NCI-H1417 treated with DMSO at 0.1 percent for 48 hours (cell line): ENCODE data around the gene PITPNM1.
"Not testable (repeated sequence)": the region's sequence is repeated elsewhere in the genome, so short reads cannot be mapped to it uniquely, and the experiment has no call there.

Experiments used
- DNase-seq: peaks from one replicate; lab custom pipeline; 2025; lab: John Stamatoyannopoulos, UW

PITPNM1 gene

DNA sequence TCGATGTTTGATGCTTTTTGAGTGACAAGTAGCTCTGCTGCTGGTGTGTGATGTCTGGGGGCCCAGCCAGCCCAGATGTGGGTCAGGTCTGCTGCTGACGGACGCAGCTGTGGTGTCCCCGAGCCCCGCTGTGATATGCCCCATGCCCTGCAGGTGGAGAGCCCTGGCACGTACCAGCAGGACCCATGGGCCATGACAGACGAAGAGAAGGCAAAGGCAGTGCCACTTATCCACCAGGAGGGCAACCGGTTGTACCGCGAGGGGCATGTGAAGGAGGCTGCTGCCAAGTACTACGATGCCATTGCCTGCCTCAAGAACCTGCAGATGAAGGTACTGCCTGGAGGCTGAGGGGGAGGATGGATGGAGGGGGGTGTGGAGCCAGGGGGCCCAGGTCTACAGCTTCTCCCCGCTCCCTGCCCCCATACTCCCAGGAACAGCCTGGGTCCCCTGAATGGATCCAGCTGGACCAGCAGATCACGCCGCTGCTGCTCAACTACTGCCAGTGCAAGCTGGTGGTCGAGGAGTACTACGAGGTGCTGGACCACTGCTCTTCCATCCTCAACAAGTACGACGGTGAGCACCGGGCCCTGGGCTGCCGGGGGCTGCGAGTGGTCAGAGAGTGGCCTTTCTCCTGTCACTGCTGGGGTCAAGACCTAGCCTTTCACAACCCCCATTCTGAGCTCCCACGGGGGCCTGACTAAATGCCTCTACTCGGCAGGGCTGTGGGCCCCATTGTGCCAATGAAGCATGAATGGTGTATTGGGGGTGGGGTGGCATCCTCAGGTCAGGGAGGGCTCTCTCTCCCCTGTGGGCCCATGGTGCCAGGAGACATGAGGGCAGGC, 15.1 kb downstream of the PITPNM1 start:
- DNase-seq: no peak

DNA sequence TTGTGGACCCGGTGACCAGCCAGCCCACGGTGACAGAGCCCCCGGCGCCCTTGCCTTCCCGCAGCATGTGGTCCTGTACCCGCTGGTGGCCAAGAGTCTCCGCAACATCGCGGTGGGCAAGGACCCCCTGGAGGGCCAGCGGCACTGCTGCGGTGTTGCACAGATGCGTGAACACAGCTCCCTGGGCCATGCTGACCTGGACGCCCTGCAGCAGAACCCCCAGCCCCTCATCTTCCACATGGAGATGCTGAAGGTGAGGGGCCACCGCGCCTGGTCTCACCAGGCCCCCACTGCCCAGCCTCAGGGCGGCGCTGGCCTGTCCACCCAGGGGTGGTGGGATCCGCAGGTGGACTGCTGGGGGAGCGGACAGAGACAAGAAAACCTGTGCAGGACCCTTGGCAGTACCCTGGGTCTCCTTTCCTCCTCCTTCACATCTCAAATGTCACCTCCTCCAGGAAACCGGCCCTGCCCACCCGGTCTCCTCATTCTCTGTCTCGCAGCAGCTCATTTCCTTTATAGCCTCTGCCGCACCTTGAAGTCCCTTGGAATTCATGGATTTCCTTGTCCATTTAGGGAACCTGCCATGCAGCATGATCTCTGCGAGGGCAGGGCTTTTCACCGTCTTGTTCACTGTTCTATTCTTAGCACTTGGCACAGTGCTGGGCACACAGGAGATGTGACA, 15.8 kb downstream of the PITPNM1 start:
- DNase-seq: no peak

DNA sequence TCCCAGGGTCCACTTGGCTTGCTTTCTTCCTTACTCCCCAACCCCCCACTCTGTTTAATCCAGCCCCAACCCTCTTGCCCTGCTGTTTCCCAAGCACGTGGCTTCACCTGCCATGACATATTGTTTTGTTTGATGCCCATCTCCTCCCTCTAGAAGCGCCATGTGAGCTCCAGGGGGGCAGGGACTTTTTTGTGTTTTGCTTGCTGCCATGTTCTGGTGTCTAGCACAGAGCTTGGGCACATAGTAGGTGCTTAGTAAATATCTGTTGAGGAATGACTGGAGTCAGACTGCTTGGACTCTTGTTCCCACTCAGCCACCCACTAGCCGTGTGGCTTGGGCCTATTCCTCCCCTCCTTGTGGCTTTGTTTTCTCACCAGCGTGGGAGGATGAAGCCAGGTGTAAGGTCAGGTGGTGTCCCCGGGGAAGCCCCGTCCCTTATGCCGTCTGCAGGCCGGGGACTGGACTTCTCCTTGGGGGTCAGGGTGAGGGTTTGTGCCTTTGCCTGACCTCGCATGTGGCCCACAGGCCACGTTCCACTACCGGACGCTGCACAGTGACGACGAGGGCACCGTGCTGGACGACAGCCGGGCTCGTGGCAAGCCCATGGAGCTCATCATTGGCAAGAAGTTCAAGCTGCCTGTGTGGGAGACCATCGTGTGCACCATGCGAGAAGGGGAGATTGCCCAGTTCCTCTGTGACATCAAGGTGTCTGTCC, 18.5 kb downstream of the PITPNM1 start:
- DNase-seq: no peak

GRCh38 chr11:67485873-67486361, 19.2 kb downstream of the PITPNM1 start:
- DNase-seq: not testable (repeated sequence)

- no peak for DNase-seq
Observed at GRCh38 chr11:67484847-67485311, 20.3 kb downstream of the PITPNM1 start.

DNA sequence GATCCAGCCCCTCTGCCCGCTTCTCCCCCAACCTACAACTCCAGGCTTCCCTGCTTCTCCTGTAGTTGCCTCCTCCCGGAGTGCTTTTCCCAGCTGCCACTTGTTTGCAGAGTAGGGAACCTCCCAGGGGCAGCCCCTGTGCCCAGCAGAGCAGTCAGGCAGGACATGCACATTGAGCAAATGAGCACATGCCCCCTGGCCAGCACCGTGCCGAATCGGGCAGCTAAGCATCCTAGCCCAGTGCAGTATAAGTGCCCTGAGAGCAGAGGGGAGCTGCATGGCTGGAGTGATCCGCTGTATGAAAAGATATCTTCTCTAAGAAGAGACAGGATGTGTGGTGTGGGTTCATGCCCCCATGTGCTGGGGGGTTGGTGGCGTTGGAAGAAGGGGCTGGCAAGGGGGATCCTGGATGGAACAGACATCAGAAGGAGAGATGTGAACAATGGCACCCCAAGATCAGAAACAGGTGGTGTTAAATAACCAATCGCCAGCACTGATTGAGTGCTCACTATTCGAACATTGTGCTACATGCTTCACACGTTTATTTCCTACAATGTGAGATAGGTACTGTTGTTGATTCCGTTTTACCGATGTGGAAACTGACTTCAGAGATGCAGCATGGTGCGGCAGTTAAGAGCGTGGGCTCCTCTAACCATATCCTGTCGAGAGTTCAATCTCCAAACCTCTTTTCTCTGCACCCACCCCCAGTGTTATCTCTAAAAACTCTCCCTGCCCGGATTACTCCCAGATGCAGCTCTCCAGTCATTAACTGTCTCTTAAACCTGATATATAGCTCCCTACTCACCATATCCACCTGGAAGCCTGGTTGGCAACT, 21.1 kb downstream of the PITPNM1 start:
- DNase-seq: no peak

GRCh38 chr11:67482827-67483798, 22.1 kb downstream of the PITPNM1 start, which contains the start of gene AIP:
AIP (plus strand) TSS chr11:67483026; CDS start chr11:67483159, 133 bp downstream.
- DNase-seq: peak; percentile 95

DNA sequence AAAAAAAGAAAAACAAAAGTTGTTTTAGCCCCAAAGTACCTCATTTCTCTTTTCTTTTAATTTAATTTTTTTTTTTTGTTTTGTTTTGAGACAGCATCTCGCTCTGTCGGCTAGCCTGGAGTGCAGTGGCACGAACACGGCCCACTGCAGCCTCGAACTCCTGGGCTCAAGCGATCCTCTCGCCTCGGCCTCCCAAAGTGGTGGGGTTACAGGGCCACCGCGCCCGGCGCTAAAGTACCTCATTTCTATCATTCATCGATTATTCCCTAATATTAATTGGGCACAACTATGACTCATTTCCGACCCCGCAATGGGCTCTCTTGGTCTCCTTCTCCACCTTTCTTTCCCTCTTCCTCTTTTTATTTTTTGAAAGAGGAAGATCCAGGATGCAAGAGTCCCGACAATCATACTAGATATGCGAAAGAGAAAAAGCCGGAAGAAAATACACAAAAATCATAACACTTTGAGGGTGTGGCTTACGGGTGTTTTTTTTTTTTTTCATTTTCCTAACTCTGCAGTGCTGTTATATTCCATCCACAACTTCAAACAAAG, 22.8 kb downstream of the PITPNM1 start:
- DNase-seq: no peak

DNA sequence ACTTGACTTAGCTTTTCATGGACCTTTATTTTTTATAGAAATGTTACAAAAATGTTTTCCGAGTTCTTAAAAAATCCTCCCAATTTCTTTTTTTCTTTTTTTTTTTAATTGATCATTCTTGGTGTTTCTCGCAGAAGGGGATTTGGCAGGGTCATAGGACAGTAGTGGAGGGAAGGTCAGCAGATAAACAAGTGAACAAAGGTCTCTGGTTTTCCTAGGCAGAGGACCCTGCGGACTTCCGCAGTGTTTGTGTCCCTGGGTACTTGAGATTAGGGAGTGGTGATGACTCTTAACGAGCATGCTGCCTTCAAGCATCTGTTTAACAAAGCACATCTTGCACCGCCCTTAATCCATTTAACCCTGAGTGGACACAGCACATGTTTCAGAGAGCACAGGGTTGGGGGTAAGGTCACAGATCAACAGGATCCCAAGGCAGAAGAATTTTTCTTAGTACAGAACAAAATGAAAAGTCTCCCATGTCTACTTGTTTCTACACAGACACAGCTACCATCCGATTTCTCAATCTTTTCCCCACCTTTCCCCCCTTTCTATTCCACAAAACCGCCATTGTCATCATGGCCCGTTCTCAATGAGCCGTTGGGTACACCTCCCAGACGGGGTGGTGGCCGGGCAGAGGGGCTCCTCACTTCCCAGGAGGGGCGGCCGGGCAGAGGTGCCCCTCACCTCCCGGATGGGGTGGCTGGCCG, 27.7 kb downstream of the PITPNM1 start:
- not testable (repeated sequence) for DNase-seq

GRCh38 chr11:67476692-67477091, 28.5 kb downstream of the PITPNM1 start:
- DNase-seq: not testable (repeated sequence)

DNA sequence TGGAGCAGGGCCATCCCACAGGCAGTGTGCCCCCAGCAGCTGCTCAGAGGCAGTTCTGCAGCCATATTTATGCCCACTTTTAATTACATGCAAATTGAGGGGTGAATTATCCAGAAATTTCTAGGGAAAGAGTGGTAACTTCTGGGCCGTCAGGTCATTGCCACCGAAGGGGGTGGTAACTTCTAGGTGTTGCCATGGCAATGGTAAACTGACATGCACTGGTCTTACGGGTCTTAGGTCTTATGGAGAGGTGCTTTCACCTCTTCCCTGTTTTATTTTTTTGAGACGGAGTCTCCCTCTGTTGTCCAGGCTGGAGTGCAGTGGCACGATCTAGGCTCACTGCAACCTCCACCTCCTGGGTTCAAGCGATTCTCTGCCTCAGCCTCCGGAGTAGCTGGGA, 32.3 kb downstream of the PITPNM1 start:
- no peak for DNase-seq

DNA sequence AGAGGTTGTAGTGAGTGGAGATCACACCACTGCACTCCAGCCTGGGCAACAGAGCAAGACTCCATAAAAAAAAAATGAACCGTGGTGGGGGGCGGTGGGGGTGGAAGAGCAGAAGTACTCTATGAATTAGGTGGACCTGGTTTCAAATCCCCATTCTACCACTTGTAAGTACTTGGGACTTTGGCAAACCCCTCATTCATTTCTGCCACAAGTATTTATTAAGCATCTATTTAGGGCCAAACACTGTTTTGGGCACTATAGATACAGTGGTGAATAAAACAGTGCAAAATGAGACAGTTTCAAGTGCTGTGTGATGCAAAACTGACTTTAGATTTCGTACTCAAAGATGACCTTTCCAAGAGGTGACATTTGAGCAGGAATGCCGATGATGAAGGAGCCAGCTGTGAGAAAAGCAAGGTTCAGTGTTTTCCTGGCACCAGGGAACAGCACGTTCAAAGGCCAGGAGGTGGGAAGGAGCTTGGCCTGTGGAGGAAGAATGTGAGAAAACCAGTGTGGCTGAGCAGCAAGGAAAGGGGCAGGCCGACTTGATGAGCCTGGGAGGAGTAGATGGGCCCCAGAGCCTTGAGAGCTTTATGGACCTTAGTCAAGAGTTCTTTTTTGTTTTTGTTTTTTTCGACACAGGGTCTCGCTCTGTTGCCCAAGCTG, 34.7 kb downstream of the PITPNM1 start:
- DNase-seq: no peak

DNA sequence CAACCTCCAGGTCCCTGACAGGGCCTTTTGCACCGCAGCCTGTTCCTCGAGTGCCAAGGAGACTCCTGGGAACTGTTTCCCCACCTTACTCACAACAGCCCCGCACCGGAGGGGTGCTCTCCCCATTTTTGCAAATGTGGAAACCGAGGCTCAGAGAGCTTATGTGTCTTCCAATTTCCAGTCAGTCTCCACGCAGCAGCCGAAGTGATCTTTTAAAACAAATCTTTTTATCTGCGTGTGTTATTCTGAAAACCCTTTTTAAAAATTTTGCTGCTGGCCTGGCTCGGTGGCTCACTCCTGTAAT, 35.7 kb downstream of the PITPNM1 start:
- no peak for DNase-seq

GRCh38 chr11:67468759-67469507, 36.2 kb downstream of the PITPNM1 start, which contains the start of gene TMEM134:
TMEM134 (minus strand) TSS chr11:67469251; CDS start chr11:67469192, 59 bp downstream.
- DNase-seq: peak; percentile 43

- DNase-seq: no peak
Observed at GRCh38 chr11:67468456-67468758, 36.8 kb downstream of the PITPNM1 start.

- no peak for DNase-seq
Observed at GRCh38 chr11:67468056-67468455, 37.1 kb downstream of the PITPNM1 start.

DNA sequence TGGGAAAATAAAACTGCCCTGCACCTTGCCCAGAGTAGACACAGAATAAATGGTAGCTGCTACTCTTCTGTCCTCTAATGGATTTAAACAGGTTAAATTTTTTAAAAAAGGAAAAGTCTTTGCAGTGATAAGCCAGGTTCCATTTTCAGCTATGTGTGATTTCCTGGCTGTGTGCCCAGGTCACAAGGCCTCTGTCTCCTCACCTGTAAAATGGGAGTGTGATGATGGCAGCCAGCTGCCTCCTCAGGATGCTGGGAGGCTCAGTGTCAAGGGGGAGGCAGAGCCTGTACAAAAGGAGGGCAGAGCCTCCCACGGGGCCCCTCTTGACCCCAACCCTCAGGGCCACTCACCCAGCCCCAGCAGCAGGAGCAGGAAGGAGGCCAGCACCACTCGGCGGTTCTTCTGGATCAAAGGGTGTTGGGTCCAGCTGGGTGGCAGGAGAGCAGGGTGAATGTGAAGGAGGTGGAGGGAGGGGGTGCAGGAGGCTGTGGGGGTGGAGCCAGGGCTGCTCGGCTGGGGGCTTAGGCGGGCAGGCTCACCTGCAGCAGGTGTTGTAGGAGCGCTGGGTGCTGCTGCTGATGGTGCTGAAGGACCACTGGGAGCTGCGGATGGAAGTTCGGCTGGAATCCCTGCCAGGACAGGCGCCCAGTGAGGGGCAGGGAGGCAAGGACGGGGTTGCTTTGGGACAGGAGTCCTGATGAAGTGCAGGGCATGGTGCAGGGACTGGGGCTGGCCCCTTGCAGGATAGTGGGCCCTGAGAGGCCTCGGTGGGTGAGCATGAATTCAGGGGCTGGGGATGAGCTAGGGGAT, 38.0 kb downstream of the PITPNM1 start:
- no peak for DNase-seq
